K562 (cell line): ENCODE results near the gene ZNF112. TPM values are rescaled to one million over a fixed set of nuclear protein-coding genes. Genes with fewer than 3 reads are reported as not detected.

ENCODE experiments used
- GATAD2A ChIP-seq: fragments of 450-650 bp; IDR thresholded peaks from 2 replicates; pipeline ENCODE4 v1.6.1; 2017
- MCM7 ChIP-seq, 2 experiments: fragments of 450-650 bp; IDR thresholded peaks; 2 replicates each; pipeline ENCODE4 v1.6.1; 2016 to 2018
- ZSCAN32 ChIP-seq: fragments of 450-650 bp; formaldehyde crosslinking; IDR thresholded peaks from 2 replicates; pipeline ENCODE4 v1.4.0; 2020; ENCODE audit warnings: mild to moderate bottlenecking, moderate library complexity
- polyA plus RNA-seq, 8 experiments: library from polyadenylated mRNA; depleted of rRNA in 4 of 8; stranded (reverse) in 5 of 8; unstranded in 3 of 8; fragments of >200 nt; fragmentation: Nextera tagmentation in 2 of 8; fragmentation: Illumina TruSeq in 1 of 8; extraction: Ambion mirVana in 2 of 8; extraction: Trizol in 1 of 8; gene quantifications; 2 replicates each; pipeline versions ENCODE4 v1.2.1 to v1.2.3, GENCODE V29; 2011 to 2014; ENCODE audit warnings: inconsistent platforms in 1 of 8, missing spikeins in 1 of 8
- total RNA-seq, 7 experiments: library from RNA; depleted of rRNA in 6 of 7; stranded (reverse); fragments of >200 nt in 6 of 7; fragmentation: Illumina TruSeq in 2 of 7; extraction: Trizol in 2 of 7; gene quantifications; 2 replicates each; pipeline versions ENCODE4 v1.2.1 to v1.2.3, GENCODE V29; 2011 to 2021; ENCODE audit warnings: low replicate concordance in 1 of 7
- TF ChIP-seq, protein P1 (sequence below): fragments of 450-650 bp; IDR thresholded peaks from 2 replicates; pipeline ENCODE4 v1.6.1; 2017; ENCODE audit warnings: antibody characterized with exemption, mild to moderate bottlenecking
- TF ChIP-seq, protein P2 (sequence below): sonication (generic); formaldehyde crosslinking; IDR thresholded peaks from 2 replicates; pipeline ENCODE4 v1.8.0; 2022; ENCODE audit warnings: mild to moderate bottlenecking, missing genetic modification reagents, borderline replicate concordance
- TF ChIP-seq, protein P3 (sequence below): fragments of 200-600 bp; sonication (generic); IDR thresholded peaks from one replicate; pipeline ENCODE4 v1.6.1; 2012; ENCODE audit warnings: mild to moderate bottlenecking, low read depth, low read length, inconsistent platforms
- TF ChIP-seq, protein P4 (sequence below): fragments of 250-450 bp; sonication (Bioruptor Pico); IDR thresholded peaks from 2 replicates; pipeline ENCODE4 v1.9.0; 2021; ENCODE audit warnings: mild to moderate bottlenecking, inconsistent platforms

The ZNF112 gene
- total and polyA plus RNA-seq, 9 of the 15 experiments (the other 6 are each of a cell fraction or from before 2014, with no cell fraction given): 0.21 to 1.3 (median 0.61) TPM

DNA sequence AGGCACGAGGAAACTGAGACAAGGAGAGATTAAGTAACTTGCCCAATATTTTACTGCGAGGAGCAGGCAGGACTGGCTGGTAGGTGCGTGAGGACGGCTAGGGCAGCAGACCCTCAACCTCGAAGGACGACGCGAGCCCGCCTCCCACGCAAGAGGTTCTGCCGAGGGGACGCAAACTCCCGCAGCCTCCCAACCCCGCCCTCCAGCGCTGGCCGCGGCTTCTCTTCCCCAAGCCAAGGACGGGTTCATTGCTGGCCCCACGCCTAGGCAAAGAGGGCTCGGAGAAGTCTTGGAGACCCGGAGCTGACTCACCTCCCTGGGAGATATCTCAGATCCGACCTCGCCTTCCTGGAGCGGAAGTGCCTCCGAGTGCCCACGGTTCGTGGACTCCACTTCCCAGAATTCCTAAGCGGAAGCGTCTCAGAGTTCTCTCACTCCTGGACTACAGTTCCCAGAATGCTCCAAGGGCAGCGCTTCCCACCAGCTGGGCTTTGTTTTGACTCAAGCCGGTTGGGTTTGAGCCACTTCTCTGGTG lies 51.8 kb downstream of the ZNF112 start, which contains the start of gene ZNF235 (continued):
- TF ChIP-seq, protein P1, sequence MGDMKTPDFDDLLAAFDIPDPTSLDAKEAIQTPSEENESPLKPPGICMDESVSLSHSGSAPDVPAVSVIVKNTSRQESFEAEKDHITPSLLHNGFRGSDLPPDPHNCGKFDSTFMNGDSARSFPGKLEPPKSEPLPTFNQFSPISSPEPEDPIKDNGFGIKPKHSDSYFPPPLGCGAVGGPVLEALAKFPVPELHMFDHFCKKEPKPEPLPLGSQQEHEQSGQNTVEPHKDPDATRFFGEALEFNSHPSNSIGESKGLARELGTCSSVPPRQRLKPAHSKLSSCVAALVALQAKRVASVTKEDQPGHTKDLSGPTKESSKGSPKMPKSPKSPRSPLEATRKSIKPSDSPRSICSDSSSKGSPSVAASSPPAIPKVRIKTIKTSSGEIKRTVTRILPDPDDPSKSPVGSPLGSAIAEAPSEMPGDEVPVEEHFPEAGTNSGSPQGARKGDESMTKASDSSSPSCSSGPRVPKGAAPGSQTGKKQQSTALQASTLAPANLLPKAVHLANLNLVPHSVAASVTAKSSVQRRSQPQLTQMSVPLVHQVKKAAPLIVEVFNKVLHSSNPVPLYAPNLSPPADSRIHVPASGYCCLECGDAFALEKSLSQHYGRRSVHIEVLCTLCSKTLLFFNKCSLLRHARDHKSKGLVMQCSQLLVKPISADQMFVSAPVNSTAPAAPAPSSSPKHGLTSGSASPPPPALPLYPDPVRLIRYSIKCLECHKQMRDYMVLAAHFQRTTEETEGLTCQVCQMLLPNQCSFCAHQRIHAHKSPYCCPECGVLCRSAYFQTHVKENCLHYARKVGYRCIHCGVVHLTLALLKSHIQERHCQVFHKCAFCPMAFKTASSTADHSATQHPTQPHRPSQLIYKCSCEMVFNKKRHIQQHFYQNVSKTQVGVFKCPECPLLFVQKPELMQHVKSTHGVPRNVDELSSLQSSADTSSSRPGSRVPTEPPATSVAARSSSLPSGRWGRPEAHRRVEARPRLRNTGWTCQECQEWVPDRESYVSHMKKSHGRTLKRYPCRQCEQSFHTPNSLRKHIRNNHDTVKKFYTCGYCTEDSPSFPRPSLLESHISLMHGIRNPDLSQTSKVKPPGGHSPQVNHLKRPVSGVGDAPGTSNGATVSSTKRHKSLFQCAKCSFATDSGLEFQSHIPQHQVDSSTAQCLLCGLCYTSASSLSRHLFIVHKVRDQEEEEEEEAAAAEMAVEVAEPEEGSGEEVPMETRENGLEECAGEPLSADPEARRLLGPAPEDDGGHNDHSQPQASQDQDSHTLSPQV: no peak
- no peak for TF ChIP-seq GATAD2A
- TF ChIP-seq MCM7 (IDR thresholded peaks at IDR 0.05): no peak
- TF ChIP-seq, protein P2, sequence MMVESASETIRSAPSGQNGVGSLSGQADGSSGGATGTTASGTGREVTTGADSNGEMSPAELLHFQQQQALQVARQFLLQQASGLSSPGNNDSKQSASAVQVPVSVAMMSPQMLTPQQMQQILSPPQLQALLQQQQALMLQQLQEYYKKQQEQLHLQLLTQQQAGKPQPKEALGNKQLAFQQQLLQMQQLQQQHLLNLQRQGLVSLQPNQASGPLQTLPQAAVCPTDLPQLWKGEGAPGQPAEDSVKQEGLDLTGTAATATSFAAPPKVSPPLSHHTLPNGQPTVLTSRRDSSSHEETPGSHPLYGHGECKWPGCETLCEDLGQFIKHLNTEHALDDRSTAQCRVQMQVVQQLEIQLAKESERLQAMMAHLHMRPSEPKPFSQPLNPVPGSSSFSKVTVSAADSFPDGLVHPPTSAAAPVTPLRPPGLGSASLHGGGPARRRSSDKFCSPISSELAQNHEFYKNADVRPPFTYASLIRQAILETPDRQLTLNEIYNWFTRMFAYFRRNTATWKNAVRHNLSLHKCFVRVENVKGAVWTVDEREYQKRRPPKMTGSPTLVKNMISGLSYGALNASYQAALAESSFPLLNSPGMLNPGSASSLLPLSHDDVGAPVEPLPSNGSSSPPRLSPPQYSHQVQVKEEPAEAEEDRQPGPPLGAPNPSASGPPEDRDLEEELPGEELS (CRISPR knock-in tag): no peak
- TF ChIP-seq ZSCAN32: no peak
- TF ChIP-seq, protein P3, sequence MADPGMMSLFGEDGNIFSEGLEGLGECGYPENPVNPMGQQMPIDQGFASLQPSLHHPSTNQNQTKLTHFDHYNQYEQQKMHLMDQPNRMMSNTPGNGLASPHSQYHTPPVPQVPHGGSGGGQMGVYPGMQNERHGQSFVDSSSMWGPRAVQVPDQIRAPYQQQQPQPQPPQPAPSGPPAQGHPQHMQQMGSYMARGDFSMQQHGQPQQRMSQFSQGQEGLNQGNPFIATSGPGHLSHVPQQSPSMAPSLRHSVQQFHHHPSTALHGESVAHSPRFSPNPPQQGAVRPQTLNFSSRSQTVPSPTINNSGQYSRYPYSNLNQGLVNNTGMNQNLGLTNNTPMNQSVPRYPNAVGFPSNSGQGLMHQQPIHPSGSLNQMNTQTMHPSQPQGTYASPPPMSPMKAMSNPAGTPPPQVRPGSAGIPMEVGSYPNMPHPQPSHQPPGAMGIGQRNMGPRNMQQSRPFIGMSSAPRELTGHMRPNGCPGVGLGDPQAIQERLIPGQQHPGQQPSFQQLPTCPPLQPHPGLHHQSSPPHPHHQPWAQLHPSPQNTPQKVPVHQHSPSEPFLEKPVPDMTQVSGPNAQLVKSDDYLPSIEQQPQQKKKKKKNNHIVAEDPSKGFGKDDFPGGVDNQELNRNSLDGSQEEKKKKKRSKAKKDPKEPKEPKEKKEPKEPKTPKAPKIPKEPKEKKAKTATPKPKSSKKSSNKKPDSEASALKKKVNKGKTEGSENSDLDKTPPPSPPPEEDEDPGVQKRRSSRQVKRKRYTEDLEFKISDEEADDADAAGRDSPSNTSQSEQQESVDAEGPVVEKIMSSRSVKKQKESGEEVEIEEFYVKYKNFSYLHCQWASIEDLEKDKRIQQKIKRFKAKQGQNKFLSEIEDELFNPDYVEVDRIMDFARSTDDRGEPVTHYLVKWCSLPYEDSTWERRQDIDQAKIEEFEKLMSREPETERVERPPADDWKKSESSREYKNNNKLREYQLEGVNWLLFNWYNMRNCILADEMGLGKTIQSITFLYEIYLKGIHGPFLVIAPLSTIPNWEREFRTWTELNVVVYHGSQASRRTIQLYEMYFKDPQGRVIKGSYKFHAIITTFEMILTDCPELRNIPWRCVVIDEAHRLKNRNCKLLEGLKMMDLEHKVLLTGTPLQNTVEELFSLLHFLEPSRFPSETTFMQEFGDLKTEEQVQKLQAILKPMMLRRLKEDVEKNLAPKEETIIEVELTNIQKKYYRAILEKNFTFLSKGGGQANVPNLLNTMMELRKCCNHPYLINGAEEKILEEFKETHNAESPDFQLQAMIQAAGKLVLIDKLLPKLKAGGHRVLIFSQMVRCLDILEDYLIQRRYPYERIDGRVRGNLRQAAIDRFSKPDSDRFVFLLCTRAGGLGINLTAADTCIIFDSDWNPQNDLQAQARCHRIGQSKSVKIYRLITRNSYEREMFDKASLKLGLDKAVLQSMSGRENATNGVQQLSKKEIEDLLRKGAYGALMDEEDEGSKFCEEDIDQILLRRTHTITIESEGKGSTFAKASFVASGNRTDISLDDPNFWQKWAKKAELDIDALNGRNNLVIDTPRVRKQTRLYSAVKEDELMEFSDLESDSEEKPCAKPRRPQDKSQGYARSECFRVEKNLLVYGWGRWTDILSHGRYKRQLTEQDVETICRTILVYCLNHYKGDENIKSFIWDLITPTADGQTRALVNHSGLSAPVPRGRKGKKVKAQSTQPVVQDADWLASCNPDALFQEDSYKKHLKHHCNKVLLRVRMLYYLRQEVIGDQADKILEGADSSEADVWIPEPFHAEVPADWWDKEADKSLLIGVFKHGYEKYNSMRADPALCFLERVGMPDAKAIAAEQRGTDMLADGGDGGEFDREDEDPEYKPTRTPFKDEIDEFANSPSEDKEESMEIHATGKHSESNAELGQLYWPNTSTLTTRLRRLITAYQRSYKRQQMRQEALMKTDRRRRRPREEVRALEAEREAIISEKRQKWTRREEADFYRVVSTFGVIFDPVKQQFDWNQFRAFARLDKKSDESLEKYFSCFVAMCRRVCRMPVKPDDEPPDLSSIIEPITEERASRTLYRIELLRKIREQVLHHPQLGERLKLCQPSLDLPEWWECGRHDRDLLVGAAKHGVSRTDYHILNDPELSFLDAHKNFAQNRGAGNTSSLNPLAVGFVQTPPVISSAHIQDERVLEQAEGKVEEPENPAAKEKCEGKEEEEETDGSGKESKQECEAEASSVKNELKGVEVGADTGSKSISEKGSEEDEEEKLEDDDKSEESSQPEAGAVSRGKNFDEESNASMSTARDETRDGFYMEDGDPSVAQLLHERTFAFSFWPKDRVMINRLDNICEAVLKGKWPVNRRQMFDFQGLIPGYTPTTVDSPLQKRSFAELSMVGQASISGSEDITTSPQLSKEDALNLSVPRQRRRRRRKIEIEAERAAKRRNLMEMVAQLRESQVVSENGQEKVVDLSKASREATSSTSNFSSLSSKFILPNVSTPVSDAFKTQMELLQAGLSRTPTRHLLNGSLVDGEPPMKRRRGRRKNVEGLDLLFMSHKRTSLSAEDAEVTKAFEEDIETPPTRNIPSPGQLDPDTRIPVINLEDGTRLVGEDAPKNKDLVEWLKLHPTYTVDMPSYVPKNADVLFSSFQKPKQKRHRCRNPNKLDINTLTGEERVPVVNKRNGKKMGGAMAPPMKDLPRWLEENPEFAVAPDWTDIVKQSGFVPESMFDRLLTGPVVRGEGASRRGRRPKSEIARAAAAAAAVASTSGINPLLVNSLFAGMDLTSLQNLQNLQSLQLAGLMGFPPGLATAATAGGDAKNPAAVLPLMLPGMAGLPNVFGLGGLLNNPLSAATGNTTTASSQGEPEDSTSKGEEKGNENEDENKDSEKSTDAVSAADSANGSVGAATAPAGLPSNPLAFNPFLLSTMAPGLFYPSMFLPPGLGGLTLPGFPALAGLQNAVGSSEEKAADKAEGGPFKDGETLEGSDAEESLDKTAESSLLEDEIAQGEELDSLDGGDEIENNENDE: no peak
- TF ChIP-seq, protein P4, sequence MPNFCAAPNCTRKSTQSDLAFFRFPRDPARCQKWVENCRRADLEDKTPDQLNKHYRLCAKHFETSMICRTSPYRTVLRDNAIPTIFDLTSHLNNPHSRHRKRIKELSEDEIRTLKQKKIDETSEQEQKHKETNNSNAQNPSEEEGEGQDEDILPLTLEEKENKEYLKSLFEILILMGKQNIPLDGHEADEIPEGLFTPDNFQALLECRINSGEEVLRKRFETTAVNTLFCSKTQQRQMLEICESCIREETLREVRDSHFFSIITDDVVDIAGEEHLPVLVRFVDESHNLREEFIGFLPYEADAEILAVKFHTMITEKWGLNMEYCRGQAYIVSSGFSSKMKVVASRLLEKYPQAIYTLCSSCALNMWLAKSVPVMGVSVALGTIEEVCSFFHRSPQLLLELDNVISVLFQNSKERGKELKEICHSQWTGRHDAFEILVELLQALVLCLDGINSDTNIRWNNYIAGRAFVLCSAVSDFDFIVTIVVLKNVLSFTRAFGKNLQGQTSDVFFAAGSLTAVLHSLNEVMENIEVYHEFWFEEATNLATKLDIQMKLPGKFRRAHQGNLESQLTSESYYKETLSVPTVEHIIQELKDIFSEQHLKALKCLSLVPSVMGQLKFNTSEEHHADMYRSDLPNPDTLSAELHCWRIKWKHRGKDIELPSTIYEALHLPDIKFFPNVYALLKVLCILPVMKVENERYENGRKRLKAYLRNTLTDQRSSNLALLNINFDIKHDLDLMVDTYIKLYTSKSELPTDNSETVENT: peak; percentile 48; the same call in 1 of the 2 replicates
